Measurements from ENCODE around the gene RAD51.

- no peak for TF ChIP-seq POLR2A (IDR thresholded peaks at IDR 0.05; ENCODE audit: low read length)
- no peak for TF ChIP-seq GATA1 (IDR thresholded peaks at IDR 0.05; ENCODE audit: low read depth, low read length)
Observed at GRCh38 chr15:40762919-40763800, 68.2 kb downstream of the RAD51 start.

Measured in erythroblast (primary cell).